GM12874 (cell line): ENCODE data around the gene ZNF223.

Experiments
- TF ChIP-seq, protein P1 (sequence below): IDR thresholded peaks from 2 replicates; pipeline ENCODE4 v1.5.1; 2011; ENCODE audit warnings: low read depth, mild to moderate bottlenecking, control low read depth, low read length, moderate library complexity; ENCODE audit not compliant: insufficient read depth

The ZNF223 gene

DNA sequence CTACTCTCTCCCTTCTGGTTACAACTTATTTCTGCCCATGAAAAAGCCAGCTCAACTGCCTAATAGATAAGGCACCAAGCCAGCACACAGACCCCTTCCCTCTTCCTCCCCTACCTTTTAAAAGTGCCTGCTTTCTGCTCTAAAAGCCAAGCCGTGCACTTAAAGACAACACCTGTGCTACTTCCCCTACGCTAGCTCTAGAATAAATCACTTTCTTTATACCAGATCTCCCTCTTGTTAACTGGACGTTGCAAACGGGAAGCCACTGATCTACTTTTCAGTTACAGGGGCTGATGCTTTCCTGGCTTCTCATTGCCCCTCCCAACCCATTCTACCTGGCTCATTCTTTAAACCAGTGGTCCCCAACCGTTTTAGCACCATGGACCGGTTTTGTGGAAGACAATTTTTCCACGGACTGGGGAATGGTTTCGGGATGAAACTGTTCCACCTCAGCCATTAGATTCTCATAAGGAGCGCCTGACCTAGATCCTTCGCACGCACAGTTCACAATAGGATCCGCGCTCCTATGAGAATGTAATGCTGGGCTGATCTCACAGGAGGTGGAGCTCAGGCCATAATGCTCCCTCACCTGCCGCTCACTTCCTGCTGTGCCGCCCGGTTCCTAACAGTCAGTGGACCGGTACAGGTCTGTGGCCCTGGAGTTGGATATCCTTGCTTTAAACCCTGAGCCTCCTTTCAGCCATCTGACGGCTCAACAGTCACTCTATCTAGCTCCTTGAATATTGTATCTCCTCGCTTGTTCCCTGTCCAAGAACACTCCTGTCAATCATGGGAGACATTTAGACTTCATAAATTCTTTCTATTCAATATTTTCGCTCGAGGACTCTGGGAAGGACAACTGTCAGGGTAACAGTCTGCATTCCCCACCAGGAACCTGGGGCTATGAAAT lies 841 bp upstream of the ZNF223 start:
- TF ChIP-seq, protein P1, sequence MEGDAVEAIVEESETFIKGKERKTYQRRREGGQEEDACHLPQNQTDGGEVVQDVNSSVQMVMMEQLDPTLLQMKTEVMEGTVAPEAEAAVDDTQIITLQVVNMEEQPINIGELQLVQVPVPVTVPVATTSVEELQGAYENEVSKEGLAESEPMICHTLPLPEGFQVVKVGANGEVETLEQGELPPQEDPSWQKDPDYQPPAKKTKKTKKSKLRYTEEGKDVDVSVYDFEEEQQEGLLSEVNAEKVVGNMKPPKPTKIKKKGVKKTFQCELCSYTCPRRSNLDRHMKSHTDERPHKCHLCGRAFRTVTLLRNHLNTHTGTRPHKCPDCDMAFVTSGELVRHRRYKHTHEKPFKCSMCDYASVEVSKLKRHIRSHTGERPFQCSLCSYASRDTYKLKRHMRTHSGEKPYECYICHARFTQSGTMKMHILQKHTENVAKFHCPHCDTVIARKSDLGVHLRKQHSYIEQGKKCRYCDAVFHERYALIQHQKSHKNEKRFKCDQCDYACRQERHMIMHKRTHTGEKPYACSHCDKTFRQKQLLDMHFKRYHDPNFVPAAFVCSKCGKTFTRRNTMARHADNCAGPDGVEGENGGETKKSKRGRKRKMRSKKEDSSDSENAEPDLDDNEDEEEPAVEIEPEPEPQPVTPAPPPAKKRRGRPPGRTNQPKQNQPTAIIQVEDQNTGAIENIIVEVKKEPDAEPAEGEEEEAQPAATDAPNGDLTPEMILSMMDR: no peak

DNA sequence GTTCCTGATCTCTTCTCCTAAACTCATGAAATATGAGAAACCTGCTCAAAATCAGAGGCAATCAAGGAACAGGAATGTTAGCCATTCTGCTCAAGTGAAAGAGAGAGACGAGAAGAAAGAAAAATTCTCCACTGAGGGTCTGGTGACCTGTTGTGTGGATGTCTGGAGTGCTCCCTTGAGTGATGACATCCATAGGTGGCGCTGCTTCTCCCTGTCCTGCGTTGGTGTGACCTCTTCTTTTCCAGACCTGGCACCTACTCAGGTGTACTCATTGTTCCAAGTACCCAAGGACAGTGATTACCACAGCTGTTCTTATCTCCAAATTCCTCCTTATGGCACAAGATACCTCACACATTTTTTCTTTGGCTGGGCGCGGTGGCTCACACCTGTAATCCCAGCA lies 4.0 kb downstream of the ZNF223 start:
- TF ChIP-seq, protein P1: no peak

DNA sequence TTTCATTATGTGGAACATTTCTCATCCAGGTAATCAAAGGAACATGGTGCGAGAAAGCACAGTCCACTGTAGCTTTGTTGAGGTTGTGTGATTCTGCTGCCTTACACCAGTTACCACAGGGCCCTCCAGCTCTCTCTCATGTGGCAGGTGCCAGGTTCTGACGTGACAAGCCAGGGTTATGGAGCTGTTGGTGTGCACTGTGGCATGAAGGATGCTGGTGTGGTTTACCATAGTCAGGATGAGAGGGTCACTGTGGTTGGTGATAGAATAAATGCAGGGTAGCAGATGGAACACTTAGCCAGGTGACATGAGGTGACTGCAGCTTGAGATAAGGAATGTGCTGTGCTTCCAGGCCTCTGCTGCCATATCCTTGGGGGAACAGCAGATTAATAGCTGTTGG lies 7.4 kb downstream of the ZNF223 start:
- TF ChIP-seq, protein P1: no peak

DNA sequence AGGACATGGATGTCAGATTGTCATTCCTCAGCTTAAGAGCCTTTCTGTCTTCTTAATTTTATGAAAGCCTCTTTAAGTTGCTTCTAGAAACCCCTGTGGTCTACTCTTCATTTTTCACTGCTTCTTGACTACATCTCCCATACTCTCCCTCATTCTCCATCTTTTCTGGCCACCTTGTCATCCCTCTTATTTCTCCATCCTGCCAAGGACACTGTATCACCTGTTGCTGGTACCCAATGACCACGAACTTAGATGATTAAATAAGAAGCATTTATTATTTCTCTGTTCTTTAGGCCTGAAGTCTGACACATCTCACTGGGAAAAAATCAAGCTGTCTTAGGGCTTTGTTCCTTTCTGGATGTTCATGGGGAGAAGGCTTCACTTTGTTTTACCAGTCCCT lies 9.2 kb downstream of the ZNF223 start:
- TF ChIP-seq, protein P1: no peak

DNA sequence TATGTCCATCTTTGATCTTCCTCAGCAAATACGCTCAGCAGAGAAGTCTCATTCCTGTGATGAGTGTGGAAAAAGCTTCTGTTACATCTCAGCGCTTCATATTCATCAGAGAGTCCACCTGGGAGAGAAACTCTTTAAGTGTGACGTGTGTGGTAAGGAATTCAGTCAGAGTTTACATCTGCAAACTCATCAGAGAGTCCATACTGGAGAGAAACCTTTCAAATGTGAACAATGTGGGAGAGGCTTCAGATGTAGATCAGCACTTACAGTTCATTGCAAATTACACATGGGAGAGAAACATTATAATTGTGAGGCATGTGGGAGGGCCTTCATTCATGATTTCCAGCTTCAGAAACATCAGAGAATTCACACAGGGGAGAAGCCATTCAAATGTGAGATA lies 14.5 kb downstream of the ZNF223 start:
- TF ChIP-seq, protein P1: no peak

DNA sequence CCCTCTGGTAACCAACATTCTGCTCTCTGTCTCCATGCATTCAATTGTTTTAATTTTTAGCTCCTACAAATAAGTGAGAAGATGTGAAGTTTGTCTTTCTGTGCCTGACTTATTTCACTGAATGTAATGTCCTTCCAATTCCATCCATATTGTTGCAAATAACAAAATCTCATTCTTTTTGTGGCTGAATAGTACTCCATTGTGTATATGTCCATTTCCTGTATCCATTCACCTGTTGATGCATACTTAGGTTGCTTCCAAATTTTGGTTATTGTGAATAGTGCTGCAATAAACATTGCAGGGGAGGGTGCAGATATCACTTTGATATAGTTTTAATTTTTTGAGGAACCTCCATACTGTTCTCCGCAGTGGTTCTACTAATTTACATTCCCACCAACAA lies 17.6 kb downstream of the ZNF223 start:
- TF ChIP-seq, protein P1: no peak

DNA sequence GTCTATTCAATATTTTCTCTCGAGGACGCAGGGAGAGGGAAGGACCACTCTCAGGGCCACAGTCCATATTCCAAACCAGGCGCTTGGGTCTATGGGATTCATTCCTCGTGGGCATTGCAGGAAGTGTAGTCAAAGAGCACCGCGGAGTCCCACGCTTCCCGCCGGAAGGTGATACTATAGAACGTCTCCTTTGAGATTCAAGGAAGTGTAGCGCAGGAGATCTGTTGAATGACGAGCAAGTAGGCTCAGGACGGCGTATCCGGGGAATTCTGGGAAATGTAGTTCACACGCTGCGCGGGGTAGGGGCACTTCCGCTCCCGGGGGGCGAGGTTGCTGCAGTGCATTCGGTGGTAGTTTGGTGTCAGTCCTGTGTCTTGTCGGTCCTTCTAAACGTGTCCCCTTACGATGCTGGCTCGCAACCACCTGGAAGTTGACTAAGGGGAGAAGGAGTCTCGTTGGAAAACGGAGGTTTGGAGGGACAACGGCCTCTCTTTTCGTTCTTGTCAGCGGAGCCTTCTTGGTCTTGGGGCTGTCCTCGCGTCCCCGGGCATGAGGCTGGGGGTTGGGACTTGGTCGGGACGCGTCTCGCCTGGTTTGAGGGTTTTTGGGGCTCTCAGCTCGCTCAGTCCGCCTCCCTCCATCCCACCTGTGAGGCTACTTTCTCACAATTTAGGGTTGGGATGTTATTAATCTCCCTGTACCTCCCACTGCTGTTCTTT lies 20.1 kb downstream of the ZNF223 start, which contains the start of gene ZNF284:
ZNF284 (plus strand) TSS at position 336 of the 719 bp plus-strand sequence. CDS start 4,231 bp downstream, outside the sequence.
- TF ChIP-seq, protein P1: no peak
